HG03469 (cell line): ENCODE measurements around the gene FAAP20.

Source experiments
- ATAC-seq: cut with Tn5 transposase; IDR thresholded peaks from one replicate; pipeline ENCODE4 v1.9.1; 2021; ENCODE audit warnings: mild to moderate bottlenecking, moderate library complexity, moderate number of reproducible peaks; ENCODE audit not compliant: unreplicated experiment

The FAAP20 gene

DNA sequence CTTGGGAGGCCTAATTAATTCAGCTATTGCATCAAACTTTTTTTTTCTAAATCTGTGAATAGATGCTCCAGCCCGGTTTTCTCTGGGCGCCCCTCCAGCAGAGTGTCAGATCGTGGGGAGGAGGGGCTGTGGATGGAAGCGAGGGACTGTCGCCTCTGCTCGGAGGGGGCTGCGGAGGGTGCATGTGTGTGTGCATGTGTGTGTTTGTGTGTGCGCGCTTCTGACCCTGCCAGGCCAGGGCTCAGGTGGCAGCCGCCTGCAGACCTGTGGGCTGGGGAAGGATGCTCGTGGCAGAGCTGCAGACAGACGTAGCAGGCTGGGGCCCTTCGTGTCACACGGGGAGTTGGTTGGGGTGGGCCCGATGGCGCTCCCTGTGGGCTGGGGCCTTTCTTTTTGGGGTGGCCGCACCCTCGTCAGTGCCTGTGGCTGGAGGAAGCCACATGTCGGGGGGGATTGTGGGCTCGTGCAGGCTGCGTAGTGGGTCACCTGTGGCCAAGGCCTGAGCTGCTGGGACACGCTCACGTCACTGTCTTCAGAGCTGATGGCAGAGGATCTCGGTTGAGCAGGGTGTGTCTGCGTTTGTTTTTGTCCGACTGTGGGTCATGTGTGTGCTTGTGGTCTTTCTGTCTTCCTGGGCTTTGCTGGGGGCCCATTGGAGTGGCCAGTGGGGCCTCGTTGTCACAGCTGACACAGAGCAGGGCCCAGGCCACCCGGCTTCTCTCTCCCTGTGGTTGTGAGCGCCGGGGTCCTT is 36.4 kb upstream of the FAAP20 start:
- no peak for ATAC-seq

DNA sequence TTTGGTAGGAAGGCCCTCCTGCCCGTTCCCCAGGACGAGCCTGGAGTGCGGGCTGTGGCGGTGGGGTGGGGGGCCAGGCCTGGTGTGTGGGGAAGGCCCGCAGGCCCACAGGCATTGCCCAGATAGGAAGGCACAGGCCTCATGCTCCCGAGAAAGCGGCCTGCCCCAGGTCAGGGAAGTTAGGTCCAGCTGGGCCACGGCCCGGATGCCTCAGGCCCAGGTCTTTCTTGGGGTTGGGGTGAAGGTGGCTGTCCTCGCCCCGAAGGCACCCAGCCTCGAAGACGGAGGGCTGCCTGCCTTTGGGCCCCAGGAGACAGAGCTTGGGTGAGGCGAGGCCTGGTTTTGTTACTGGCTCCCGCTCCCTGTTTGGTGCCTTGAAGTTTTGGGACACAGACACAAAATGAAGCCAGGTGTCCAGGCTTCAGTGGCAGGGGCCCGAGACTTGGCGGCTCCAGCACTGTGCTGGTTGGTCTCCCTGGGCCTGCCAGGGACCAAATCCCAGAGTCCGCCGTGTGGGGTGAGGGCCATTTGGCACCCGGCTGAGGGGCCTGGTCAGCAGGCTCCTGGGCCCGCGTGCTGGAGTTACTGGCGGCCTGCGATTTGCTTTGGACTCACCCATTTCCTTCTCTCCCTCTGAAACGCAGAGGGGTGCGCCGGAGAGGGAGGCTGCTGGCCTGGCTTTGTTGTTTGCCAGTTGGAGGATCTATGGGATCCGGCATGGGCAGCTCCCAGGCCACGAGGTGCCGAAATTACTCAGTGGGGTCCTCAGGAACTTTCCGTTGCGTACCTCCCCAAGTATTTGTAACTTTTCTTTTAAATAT is 35.5 kb upstream of the FAAP20 start:
- ATAC-seq, result no peak

DNA sequence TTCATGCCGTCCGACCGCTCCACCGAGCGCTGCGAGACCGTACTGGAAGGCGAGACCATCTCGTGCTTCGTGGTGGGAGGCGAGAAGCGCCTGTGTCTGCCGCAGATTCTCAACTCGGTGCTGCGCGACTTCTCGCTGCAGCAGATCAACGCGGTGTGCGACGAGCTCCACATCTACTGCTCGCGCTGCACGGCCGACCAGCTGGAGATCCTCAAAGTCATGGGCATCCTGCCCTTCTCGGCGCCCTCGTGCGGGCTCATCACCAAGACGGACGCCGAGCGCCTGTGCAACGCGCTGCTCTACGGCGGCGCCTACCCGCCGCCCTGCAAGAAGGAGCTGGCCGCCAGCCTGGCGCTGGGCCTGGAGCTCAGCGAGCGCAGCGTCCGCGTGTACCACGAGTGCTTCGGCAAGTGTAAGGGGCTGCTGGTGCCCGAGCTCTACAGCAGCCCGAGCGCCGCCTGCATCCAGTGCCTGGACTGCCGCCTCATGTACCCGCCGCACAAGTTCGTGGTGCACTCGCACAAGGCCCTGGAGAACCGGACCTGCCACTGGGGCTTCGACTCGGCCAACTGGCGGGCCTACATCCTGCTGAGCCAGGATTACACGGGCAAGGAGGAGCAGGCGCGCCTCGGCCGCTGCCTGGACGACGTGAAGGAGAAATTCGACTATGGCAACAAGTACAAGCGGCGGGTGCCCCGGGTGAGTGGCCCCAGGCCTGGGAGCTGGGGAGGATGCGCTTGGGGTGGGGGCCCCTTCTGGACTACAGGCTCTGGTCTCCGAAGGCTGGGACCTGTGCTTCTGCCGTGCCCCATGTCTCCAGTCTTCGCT is 34.7 kb upstream of the FAAP20 start:
- ATAC-seq, result no peak

DNA sequence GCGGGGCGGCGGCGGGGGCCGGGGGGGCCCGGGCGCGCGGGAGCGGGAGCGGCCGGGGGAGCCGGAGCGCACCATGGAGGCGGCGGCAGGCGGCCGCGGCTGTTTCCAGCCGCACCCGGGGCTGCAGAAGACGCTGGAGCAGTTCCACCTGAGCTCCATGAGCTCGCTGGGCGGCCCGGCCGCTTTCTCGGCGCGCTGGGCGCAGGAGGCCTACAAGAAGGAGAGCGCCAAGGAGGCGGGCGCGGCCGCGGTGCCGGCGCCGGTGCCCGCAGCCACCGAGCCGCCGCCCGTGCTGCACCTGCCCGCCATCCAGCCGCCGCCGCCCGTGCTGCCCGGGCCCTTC is 34.1 kb upstream of the FAAP20 start:
- ATAC-seq, result no peak

DNA sequence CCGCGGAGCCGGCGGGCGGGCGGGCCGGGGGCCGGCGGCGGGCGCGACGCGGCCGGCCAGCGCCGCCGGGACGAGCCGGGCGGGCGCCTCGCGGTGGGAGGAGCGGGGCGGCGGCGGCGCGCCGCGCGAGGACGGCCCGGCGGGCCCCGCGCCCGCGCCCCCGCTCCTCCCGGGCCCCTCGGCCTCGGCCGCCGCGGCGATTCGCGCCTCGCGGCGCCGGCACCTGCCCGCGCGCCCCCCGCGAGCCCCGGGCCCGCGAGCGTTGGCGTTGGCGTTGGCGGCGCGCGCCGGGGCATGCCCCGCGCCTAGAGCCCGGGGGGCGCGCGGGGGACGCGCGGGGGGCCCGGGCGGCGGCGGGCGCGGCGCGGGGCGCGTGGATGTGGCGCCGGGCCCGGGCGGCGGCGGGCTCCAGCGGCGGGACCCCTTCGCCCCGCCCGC is 33.6 kb upstream of the FAAP20 start, which contains the start of gene SKI:
SKI (plus strand) TSS at position 163 of the 438 bp plus-strand sequence. CDS start 448 bp downstream, outside the sequence.
- no peak for ATAC-seq

DNA sequence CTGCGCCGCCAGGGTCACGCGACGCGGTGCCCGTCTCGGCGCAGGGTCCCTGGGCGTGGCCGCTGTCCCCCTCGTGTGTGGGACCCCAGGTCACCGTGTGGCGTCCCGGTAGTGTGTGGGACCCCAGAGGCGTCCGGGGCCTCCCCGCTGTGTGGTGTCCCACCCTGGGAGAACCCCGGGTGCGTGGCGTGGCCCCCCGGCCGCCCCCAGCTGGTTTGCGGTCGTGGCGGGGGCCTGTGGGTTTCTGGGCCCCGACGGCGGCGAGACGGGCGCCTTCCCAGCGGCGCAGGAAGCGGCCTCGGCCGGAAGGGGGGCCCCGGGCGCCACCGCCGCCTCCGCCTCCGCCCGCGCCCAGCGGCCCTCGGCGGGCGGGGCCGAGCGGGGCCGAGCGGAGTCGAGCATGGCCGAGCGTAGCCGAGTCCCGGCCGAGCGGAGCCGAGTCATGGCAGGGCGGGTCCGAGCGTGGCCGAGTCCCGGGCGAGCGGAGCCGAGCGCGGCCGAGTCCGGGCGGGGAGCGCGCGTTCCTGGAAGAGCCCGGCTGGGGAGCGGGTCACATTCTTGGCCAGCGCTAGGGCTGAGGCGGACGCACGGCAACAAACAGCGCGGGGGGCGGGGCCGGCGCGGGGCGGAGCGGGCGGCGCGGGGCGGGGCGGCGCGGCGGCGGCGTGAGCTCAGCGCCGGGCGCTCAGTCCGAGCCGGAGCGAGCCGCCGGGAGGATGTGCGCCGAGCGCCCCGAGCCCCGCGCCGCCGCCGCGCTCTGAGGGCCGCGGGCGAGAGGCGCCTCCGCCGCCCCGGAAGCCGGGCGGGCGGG is 33.0 kb upstream of the FAAP20 start:
- ATAC-seq, result peak; percentile 76

DNA sequence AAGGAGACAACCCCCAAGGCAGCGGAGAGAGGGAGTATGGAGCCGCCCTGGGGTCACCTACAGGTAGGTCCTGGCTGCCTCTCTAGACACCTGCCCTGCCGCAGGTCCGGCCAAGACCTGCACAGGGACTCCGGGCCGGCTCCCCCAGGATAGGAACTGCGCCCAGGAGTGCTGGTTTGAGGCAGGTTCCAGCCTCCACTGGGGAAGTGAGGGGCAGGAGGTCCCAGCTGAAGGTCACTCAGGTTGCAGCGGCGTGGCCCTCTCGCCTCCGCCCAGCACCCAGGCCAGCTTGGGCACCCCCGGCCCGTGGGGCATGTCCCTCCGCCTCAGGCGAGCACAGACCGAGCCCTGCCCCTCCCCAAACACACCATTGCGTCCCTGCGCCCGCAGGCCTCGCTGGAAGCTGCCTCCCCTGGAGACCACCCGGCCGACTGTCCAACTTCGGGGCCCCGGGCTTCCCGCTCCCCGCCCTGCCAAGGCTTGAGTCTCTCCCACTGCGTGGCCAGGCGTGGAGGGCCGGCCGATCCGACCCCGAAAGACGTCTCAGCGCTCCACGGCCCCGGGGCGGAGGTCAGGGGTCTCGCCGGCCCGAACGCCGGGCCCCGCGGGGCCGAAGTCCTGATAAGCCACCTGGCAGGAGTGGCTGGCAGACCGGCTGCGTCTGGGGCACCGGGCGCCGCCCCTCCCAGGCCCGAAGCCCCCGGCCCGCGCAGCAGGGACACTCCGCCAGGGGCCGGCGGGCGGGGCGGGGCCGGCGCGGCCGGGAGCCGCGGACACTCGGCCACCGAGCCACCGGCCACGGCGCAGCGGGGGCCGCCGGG is 32.2 kb upstream of the FAAP20 start:
- ATAC-seq, result no peak

DNA sequence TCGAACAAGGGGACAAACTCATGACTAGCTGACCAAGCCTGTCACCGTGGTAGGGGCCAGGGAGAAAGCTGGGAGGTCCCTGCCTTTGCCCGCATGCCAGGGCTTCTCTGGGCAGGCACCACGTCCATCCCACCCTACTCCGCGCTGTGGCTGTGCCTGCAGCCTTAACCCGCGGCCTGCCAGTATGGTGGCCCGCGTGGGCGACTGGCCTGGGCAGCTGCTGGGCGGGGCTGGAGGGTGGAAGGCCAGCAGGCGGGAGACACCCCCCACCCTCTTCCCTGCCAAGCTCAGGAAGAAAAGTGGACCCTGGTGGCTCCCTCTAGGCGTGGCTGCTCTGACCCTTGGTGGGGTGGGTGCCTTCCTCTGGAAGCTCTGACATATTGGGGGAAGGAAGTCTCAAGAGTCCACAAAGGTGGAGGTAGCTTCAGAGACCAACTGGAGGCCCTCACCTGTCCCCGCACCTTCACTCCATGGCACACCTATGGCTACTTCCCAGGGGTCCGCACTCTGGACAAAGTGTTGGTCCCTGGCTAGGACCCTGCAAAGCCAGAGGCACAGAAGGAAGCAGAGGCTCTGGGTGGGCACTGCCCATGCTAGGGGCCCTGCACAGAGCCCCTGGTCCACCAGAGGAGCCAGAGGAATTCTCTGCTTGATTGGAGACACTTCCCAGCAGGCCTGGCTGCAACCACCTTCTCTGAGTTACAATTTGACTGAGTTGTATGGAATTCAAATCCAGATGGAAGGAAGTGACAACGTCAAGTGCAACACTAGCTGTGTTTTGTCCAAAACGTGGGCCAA is 30.3 kb upstream of the FAAP20 start:
- ATAC-seq, result no peak

DNA sequence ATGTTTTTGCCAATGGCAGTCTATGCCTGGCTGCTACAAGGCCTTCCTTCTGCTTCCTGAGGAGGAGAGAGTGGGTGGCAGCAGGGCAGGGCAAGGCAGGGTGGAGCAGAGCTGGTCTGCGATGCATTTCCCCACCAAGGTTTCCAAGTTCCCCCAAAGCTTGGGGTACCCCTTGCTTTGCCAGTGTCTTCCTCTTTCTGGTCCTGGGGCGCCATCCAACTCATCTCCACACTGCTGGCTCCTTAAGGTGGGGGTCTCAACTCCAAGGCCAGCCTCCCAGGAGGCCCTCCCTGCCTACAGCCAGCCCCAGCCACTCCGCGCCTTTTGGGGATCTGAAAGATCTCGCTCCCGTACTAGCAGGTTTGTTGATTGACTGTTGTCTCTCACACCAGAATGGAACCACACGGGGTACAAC is 29.6 kb upstream of the FAAP20 start:
- no peak for ATAC-seq

DNA sequence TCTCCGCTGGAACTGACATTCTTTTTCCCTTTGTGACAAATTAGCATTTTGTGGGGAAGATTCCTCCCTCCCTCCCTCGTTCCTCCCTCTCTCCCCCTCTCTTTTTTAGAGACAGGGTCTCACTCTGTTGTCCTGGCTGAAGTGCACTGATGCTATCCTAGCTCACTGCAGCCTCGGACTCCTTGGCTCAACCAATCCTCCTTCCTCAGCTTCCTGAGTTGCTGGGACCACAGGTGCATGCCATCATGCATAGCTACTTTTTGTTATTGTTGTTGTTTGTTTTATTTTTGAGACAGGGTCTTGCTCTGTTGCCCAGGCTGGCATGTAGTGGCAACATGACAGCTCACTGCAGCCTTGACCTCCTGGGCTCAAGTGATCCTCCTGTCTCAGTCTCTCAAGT is 26.7 kb upstream of the FAAP20 start:
- ATAC-seq, result no peak

DNA sequence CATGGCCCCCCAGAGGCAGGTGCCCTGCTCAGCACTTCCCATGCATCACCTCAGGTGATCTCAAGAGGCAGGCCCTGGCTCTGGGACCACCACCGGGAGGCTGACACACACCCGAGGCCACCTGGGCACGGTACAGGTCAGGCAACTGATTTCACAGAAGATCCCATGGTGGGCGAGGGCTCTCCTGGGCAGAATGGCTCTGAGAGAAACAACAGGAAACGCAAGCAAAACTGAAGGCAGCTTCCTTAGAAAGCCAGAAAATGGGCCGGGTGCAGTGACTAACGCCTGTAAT is 22.1 kb upstream of the FAAP20 start:
- ATAC-seq, result no peak

DNA sequence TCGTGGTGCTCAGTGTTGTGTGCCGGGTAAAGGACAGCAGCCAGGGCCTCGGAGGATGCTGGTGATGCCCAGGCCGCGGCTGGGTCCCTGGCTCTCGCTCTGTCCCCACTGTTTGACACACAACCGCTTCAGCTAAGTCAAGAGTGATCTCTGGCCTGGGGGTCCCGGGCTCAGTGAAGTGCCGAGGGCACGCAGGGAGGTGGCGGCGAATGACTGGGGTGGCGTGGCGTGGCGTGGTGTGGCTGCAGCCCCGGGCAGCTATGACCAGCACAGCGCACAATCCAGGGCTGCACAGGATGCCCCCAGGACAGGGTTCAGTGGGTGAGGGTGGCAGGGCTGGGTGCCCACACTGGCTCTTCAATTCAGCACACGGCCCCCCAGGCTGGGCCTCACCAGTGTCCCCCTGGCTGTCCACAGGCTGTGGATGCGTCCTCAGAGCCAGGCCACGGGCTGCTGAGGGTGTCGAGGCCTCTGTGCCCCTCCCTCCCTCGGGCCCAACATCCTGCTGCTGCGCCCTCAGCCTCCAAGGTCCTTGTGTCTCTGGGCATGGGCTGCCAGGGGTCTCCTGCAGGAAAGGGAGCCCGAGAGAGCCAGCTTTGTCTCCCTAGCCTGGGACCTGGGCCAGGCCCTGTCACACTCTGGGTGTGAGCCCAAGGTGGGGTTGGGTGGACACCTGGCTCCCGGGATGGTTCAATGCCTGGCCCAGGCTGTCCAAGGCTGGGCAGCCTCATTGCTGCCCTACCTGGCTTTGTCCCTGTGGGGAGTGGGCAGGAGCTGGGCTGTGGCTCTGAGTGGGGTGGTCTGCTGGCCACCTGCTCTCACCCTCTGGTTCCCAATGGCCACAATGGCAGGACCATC is 21.6 kb upstream of the FAAP20 start:
- no peak for ATAC-seq

DNA sequence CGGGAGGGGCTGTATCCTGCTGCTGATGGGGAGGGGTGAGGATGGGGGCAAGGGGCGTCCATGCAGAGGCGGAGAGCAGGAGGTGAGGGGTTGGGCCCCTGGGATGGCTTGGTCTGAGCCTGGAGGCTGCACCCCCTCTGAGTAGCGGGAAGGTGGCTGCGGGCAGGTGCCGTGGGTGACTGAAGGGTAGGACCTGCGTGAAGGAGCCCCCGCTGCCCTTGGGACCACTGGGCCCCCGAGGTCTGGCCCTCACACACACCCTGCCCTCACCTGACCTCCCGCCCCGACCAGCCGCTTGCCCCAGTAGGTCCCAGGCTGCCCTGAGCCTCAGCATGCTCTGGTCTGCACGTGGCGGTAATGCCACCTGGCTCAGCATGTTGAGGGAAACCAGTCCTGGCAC is 20.8 kb upstream of the FAAP20 start:
- no peak for ATAC-seq

DNA sequence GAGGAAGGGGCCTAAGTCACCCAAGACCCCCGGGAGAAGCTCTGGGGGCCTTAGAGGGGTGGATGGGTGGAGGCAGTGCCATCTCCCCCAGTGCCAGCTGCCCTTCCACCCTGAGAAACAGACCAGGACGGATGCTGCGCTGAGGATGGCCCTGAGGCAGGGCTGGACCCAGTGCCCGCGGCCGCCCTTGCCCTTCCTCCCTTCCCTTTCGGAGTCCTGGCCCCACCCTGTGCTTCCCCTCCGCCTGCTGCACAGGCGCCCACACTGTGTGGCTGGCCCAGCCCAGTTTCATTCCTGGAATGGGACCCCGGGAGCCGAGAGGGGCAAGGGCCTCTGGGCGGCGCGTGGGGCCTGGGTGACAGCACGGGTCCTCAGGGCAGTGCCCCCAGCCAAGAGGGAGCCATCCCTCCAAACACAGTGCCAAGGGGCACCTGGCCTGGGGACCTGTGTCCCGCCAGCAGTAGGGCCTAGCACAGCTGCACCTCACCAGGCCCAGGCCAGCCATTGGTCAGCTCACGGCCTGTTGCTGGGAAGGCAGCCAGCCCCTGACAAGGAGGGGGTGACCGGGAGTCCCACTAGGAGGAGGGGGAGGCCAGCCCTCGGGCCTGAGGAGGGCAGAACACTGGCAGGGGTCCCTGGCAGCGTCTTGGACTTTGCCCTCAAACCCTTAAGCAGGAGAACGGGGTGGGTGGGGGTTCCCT is 20.1 kb upstream of the FAAP20 start:
- no peak for ATAC-seq

DNA sequence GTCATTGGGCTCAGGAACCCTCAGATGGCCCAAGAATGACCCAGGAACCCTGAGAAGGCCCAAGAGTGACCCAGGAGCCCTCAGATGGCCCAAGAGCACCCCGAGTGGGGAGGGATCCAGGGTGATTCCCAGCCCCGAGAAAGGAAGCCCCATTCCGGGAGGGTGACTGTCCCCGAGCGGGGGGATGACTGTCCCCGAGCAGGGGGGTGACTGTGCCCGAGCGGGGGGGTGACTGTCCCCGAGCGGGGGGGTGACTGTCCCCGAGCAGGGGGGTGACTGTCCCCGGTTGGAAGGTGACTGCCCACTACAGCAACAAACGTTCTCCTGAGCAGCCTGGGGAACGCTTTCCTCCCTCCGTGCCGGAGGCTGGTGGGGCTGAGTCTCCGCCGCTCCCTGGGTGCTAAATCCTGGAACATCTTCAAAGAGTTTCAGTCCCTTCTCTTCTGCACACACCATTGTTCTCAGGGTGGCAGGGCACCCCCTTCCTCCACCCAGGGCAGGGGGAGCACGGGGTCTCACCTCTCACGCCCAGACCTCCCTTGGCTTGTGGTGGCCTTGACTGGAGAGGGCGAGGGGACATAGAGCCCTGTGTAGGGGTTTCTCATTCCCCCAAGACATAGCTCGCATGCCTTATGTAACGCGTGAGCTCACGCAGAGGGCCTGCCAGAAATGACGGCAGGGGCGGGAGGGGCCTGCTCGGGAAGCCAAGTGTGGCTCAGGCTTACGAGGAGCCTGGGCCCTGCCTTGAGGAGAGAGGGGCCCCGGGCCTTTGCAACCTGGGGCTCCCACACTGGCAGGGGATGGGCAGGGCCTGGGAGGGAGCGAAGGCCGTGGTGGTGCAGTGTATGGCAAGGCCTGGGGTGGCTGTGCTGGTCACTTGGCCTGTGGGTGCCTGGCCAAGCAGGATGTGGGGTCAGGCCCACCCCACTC is 19.3 kb upstream of the FAAP20 start:
- no peak for ATAC-seq
